ENCODE measurements around the gene WRNIP1. TPM values are rescaled to one million over a fixed set of nuclear protein-coding genes. Genes with fewer than 3 reads are reported as not detected.
"Not testable (repeated sequence)": the region's sequence is repeated elsewhere in the genome, so short reads cannot be mapped to it uniquely, and the experiment has no call there.

WRNIP1 gene
- total RNA-seq, 4 donors from 2014 or later: 62.6 to 89.4 (median 76.2) TPM

GRCh38 chr6:2798586-2799134 lies 33.5 kb downstream of the WRNIP1 start:
- WGBS, 2 donors: 77 to 87% methylated on average over 11 of the region's 11 CpGs
- H3K4me3 ChIP-seq: no peak overlapping the region
- no peaks in the 10 kb centered on the region for H3K27me3 ChIP-seq
- peaks cover 0 to 4% (median 1%) of the 10 kb centered on the region in 4 donors for H3K4me1 ChIP-seq
- no peak overlapping the region for H3K27ac ChIP-seq
- DNase-seq (ENCODE audit: low spot score in 2 of 2): no peak
- H3K9me3 ChIP-seq: no peaks in the 10 kb centered on the region
- no peak for TF ChIP-seq EP300 (IDR thresholded peaks at IDR 0.05)
- TF ChIP-seq CTCF (IDR thresholded peaks at IDR 0.05): no peak
- no peak for TF ChIP-seq POLR2A (IDR thresholded peaks at IDR 0.05)
- H3K36me3 ChIP-seq: peaks cover 0 to 11% (median 0%) of the 10 kb centered on the region in 3 donors

- DNase-seq (ENCODE audit: low spot score in 2 of 2): no peak
- peaks cover 0 to 11% (median 0%) of the 10 kb centered on the region in 3 donors for H3K36me3 ChIP-seq
- no peak overlapping the region for H3K4me3 ChIP-seq
- H3K9me3 ChIP-seq: no peaks in the 10 kb centered on the region
- H3K4me1 ChIP-seq: no peaks in the 10 kb centered on the region
- no peak overlapping the region for H3K27ac ChIP-seq
- no peak for TF ChIP-seq EP300 (IDR thresholded peaks at IDR 0.05)
- TF ChIP-seq CTCF (IDR thresholded peaks at IDR 0.05): no peak
- TF ChIP-seq POLR2A (IDR thresholded peaks at IDR 0.05): no peak
- H3K27me3 ChIP-seq: no peaks in the 10 kb centered on the region
- 80 to 92% methylated on average over 11 of the region's 11 CpGs for WGBS, 2 donors
Measured at GRCh38 chr6:2799936-2800527, 34.8 kb downstream of the WRNIP1 start.

DNA sequence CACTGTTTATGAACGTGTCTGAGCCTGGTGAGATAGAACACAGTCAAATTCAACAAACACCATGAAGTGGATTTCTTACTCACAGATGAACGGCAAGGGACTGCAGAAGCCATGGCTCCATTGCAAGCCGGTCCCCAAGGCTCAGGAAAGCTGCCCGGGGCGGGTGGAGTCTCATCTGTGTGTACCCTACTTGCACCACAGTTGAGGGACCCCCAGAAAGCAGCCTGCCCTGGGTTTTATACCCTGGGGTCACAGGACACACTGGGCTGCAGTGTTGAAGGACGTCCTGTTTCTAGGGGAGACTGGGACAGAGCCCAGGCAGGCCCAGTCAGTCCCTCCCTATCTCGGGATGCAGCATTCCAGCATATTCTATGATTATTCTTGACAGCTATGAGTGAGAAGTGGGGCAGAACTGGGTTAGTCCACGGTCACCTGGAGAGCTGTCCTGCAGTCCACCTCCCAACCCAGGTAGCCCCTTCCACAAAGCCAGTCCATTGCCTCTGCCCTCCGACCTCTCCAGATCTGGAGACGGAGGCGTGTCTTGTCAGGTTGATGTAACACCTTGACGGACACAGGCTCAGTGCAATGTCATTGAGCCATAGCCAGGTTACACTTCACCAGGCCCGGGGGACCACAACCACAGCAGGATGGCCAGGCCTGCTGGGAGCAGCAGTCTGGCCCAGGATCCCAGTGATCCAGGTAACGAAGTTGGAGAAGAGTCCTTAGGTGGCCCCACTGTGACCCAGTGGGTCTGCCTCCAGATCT lies 35.5 kb downstream of the WRNIP1 start:
- TF ChIP-seq EP300 (IDR thresholded peaks at IDR 0.05): no peak
- no peak for TF ChIP-seq CTCF (IDR thresholded peaks at IDR 0.05)
- TF ChIP-seq POLR2A (IDR thresholded peaks at IDR 0.05): no peak
- no peak for DNase-seq (ENCODE audit: low spot score in 2 of 2)
- peaks cover 0 to 10% (median 0%) of the 10 kb centered on the region in 3 donors for H3K36me3 ChIP-seq
- H3K4me3 ChIP-seq: no peak overlapping the region
- H3K4me1 ChIP-seq: no peaks in the 10 kb centered on the region
- H3K9me3 ChIP-seq: no peaks in the 10 kb centered on the region
- WGBS, 2 donors: 81 to 87% methylated on average over 11 to 14 of the region's 14 CpGs
- no peaks in the 10 kb centered on the region for H3K27me3 ChIP-seq
- no peak overlapping the region for H3K27ac ChIP-seq

DNA sequence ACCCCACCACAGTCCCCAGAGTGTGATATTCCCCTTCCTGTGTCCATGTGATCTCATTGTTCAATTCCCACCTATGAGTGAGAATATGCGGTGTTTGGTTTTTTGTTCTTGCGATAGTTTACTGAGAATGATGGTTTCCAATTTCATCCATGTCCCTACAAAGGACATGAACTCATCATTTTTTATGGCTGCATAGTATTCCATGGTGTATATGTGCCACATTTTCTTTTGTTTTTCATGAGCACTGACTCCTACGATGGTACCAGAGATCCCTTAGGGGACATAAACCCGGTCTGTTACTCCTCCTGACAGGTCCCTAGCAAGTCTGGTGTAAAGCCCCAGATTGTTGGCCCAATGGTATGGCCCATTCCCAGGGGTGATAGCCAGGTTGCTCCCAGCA lies 36.5 kb downstream of the WRNIP1 start:
- H3K4me1 ChIP-seq: not testable (repeated sequence)
- 91 to 96% methylated on average over 3 of the region's 4 CpGs for WGBS, 2 donors

GRCh38 chr6:2802521-2803060 lies 37.4 kb downstream of the WRNIP1 start:
- H3K36me3 ChIP-seq: peaks cover 0 to 7% (median 0%) of the 10 kb centered on the region in 3 donors
- TF ChIP-seq CTCF (IDR thresholded peaks at IDR 0.05) (no peak), EP300 (IDR thresholded peaks at IDR 0.05) (no peak), POLR2A (IDR thresholded peaks at IDR 0.05) (no peak)
- H3K27ac ChIP-seq: no peak overlapping the region
- 93 to 99% methylated on average over 7 of the region's 8 CpGs for WGBS, 2 donors
- no peaks in the 10 kb centered on the region for H3K27me3 ChIP-seq
- no peak overlapping the region for H3K4me3 ChIP-seq
- no peaks in the 10 kb centered on the region for H3K4me1 ChIP-seq
- H3K9me3 ChIP-seq: no peaks in the 10 kb centered on the region
- no peak for DNase-seq (ENCODE audit: low spot score in 2 of 2)

More for the DNA sequence above, 36.5 kb downstream of the WRNIP1 start:
- H3K36me3 ChIP-seq; H3K9me3 ChIP-seq; H3K27ac ChIP-seq; DNase-seq (ENCODE audit: low spot score in 2 of 2); H3K4me3 ChIP-seq; H3K27me3 ChIP-seq: not testable (repeated sequence)
